GM13976 (cell line): ENCODE data around the gene UNC45B.
A peak's percentile ranks its signal among the peaks of the same experiment; 100 is the strongest.

Experiments used
- DNase-seq: peaks from one replicate; pipeline ENCODE4 v3.0.0; 2012; ENCODE audit warnings: low spot score
- in situ Hi-C: fragments of 300-500 bp; cut with MboI; formaldehyde crosslinking; loops from one replicate; pipeline ENCODE4 v1.12.0; 2022; ENCODE audit warnings: low sequenced_read_pairs, mixed read lengths, inconsistent platforms; ENCODE audit not compliant: unreplicated experiment
- TF ChIP-seq, protein P1 (sequence below): IDR thresholded peaks from 2 replicates; pipeline ENCODE4 v1.5.1; 2012; ENCODE audit warnings: borderline replicate concordance, mild to moderate bottlenecking; ENCODE audit not compliant: insufficient read depth; ENCODE audit errors: extremely low read depth, missing control alignments, control extremely low read depth

Gene UNC45B

DNA sequence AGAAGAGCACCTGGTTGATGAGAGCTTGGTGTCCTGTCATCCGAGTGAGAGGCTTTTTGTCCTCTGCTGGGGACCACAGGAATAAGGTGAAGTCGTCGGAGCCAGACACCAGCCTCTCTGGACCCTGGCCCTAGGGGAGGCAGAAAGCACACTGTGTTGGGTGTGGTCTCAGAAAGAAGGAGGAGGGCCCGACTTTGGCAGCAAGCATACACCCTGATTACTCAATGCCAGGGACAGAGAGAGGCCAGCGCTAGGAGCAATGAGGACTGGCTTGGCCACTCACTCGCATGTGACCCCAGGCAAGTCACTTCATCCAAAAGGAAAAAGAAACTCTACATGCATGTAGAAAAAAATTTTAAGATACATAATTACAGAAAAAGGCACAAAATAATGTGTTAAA is 12.3 kb upstream of the UNC45B start:
- DNase-seq, result no peak
- TF ChIP-seq, protein P1, sequence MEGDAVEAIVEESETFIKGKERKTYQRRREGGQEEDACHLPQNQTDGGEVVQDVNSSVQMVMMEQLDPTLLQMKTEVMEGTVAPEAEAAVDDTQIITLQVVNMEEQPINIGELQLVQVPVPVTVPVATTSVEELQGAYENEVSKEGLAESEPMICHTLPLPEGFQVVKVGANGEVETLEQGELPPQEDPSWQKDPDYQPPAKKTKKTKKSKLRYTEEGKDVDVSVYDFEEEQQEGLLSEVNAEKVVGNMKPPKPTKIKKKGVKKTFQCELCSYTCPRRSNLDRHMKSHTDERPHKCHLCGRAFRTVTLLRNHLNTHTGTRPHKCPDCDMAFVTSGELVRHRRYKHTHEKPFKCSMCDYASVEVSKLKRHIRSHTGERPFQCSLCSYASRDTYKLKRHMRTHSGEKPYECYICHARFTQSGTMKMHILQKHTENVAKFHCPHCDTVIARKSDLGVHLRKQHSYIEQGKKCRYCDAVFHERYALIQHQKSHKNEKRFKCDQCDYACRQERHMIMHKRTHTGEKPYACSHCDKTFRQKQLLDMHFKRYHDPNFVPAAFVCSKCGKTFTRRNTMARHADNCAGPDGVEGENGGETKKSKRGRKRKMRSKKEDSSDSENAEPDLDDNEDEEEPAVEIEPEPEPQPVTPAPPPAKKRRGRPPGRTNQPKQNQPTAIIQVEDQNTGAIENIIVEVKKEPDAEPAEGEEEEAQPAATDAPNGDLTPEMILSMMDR, result no peak
- in situ Hi-C loops, result no loop called here

DNA sequence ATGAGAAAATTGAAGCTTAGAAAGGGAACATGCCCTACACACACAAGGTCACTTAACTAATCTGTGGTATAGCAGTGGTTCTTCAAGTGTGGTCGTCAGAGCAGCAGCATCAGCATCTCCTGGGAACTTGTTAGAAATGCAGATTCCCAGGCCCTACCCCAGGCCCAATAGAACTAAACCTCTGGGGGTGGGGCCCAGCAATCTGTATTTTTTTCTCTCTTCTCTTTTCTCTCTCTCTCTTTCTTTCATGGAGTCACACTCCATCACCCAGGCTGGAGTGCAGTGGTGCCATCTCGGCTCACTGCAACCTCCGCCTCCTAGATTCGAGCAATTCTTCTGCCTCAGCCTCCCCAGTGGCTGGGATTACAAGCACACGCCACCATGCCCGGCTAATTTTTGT is 9.4 kb upstream of the UNC45B start:
- TF ChIP-seq, protein P1, result no peak
- DNase-seq, result no peak
- in situ Hi-C loops, result no loop called here

DNA sequence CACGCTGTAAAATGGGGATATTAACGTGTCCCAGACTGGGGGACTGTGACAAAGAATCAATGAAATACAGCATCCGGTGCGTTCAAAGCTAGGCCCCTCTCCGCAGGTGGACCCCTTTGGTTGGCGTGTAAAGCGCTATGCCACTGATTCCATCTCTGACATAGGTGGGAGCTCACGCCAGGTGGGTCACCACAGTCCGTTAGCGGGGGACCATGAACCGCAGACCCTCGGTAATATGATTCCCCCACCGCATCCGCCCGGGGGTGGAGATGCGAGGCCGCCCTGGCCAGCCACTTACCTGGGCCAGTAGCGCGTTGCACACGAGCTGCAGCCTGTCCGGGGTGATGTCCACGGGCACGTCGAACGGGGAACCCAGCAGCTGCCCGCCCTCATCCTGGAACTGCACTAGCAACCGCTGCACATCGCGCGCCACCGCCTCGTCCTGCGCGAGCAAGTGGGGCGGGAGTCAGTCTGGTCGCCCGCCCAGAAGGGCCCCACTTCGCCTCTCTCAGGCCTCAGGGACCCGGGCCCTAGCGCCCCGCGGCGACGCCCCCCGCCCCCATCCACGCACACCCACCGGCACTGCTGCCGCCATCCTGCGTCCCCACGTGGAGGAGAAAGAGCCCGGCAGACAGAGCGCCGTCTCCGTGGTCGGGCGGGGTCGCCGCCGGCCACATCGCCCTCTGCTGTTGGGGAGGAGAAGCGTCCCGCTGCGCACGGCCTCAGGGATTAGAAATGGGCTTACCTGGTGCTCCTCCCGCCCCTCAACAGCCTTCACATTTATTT is 5.7 kb upstream of the UNC45B start, which contains the start of gene NLE1:
NLE1 (minus strand) TSS at position 623 of the 786 bp plus-strand sequence; CDS start at position 595, 28 bp downstream.
- peak; percentile 95 for DNase-seq
- in situ Hi-C loops, result no loop called here
- TF ChIP-seq, protein P1, result peak; percentile 99

DNA sequence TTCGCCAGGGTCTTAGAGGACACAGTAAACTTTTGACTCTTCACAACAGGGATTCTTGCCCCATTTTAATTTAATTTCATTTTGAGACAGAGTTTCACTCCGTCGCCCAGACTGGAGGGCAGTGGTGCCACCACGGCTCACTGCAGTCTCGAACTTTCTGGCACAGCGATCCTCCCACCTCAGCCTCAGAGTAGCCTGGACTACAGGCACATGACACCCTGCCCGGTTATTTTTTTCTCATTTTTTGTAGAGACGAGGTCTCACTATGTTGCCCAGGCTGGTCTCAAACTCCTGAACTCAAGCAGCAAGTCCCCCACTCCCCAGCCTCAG is 5.2 kb upstream of the UNC45B start:
- TF ChIP-seq, protein P1, result no peak
- in situ Hi-C loops, result no loop called here
- DNase-seq, result no peak

DNA sequence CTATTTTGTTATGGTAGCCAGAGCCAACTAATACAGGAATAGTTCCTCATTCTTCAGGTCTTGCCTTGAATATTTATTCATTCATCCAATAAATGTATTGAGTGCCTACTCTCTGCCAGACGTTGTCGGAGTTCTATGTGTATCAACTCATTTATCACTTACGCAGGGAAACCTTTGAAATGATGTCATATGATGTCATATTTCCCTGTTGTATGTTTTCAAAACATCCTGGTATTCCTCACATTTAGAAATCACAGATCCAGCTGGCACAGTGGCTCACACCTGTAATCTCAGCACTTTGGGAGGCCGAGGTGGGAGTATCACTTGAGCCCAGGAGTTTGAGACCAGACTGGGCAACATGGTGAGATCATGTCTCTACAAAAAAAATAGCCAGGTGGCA is 2.8 kb upstream of the UNC45B start:
- in situ Hi-C loops, result no loop called here
- DNase-seq, result no peak
- TF ChIP-seq, protein P1, result no peak

DNA sequence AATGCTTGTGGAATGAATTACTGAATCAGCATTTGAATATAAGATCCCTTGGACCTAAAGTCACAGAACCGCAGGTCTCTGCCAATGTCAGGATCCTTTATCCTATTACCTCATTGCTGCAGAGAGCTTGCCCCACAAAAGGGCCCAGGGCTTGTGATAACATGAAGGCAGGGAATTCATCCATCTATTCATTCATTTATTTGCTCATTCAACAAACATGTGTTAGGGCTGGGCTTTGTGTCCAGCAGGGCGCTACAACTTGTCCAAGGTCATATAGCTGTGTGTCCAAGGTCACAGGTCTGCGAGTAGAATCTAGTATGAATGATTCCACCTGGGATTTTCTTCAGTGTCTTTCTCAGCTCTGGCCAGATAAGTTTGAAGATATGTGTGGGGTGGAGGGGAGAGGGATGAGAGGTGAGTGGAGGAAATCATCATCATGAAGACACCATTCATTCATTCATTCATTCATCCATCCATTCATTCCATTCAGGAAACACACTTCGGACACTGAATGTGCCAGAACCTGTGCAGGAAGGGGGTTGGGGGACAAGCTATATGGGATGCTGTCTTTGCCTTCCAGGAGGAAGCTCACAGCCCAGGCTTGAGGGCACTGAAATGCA is 1.3 kb upstream of the UNC45B start:
- TF ChIP-seq, protein P1, result no peak

DNA sequence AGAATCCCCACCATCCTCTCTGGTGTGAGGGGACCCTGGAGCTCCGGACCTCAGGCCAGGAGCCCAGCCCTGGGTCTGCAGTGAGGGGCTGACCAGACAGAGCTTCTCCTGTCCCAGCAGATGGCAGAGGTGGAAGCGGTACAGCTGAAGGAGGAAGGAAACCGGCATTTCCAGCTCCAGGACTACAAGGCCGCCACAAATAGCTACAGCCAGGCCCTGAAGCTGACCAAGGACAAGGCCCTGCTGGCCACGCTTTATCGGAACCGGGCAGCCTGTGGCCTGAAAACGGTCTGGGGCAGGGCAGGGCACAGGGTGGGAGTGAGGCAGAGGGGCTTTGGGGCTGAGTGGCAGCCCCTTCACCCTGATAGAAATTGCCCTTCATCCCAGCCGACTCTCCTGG is 527 bp downstream of the UNC45B start:
- in situ Hi-C loops, result no loop called here
- DNase-seq, result no peak
- TF ChIP-seq, protein P1, result no peak

More for the DNA sequence above, 1.3 kb upstream of the UNC45B start:
- in situ Hi-C loops, result no loop called here
- DNase-seq, result no peak
